PC-9 (cell line): Measurements from ENCODE around the gene CPHXL. TPM values are rescaled to one million over a fixed set of nuclear protein-coding genes. Genes with fewer than 3 reads are reported as not detected.

ENCODE experiments used
- BruUV-seq: library from RNA; stranded (reverse); fragments of 400-500 nt; replicated peaks from 2 replicates; lab custom pipeline; 2021; lab: Mats Ljungman, UMichigan
- CTCF ChIA-PET: fragments of 300-600 bp; sonication (Branson Sonifier 250); formaldehyde crosslinking; loops from one replicate; lab custom pipeline; 2022; ENCODE audit warnings: antibody characterized with exemption; lab: Charles Lee
- POLR2A ChIA-PET: fragments of 300-600 bp; sonication (Branson Sonifier 250); formaldehyde crosslinking; loops from one replicate; lab custom pipeline; 2022; ENCODE audit warnings: antibody characterized with exemption; ENCODE audit not compliant: unreplicated experiment; lab: Charles Lee
- DNase-seq, 2 experiments: peaks; one replicate each; pipeline versions ENCODE4 v3.0.0 to v3.0.0-alpha.2; 2015 to 2022; ENCODE audit warnings: mixed read lengths in 1 of 2
- H2AFZ ChIP-seq: fragments of 200-600 bp; sonication (generic); 2 replicates; pipeline ENCODE4 v1.8.1; 2017; ENCODE audit warnings: antibody characterized with exemption
- H3F3A ChIP-seq: fragments of 200-600 bp; sonication (generic); 2 replicates; pipeline ENCODE4 v1.8.1; 2017; ENCODE audit warnings: antibody characterized with exemption, mild to moderate bottlenecking, low read depth; ENCODE audit not compliant: insufficient read depth
- H3K27ac ChIP-seq: fragments of 200-600 bp; sonication (generic); 2 replicates; pipeline ENCODE4 v1.6.1; 2016; ENCODE audit warnings: mixed run types
- H3K27me3 ChIP-seq: fragments of 200-600 bp; sonication (generic); 2 replicates; pipeline ENCODE4 v1.6.1; 2016; ENCODE audit warnings: low read depth, mixed run types; ENCODE audit not compliant: insufficient read depth
- H3K36me3 ChIP-seq: fragments of 200-600 bp; sonication (generic); 2 replicates; pipeline ENCODE4 v1.6.1; 2016; ENCODE audit warnings: low read depth, mixed run types
- H3K4me1 ChIP-seq: fragments of 200-600 bp; sonication (generic); replicated peaks from 2 replicates; pipeline ENCODE4 v1.6.1; 2016; ENCODE audit warnings: mixed run types; ENCODE audit not compliant: insufficient read depth
- H3K4me2 ChIP-seq: fragments of 200-600 bp; sonication (generic); 2 replicates; pipeline ENCODE4 v1.6.1; 2017; ENCODE audit warnings: mixed run types
- H3K4me3 ChIP-seq: fragments of 200-600 bp; sonication (generic); 2 replicates; pipeline ENCODE4 v1.6.1; 2016; ENCODE audit warnings: mixed run types
- H3K79me2 ChIP-seq: fragments of 200-600 bp; sonication (generic); 2 replicates; pipeline ENCODE4 v1.6.1; 2017; ENCODE audit warnings: low read depth, mixed run types
- H3K9me2 ChIP-seq: fragments of 200-600 bp; sonication (generic); 2 replicates; pipeline ENCODE4 v1.8.1; 2017; ENCODE audit warnings: mild to moderate bottlenecking; ENCODE audit not compliant: insufficient read depth
- H3K9me3 ChIP-seq: fragments of 200-600 bp; sonication (generic); 2 replicates; pipeline ENCODE4 v1.8.1; 2016; ENCODE audit warnings: low read depth; ENCODE audit not compliant: insufficient read depth
- H4K20me1 ChIP-seq: fragments of 200-600 bp; sonication (generic); 2 replicates; pipeline ENCODE4 v1.8.1; 2017; ENCODE audit not compliant: insufficient read depth
- CTCF ChIP-seq: fragments of 200-600 bp; sonication (generic); conservative IDR thresholded peaks from 2 replicates; pipeline ENCODE4 v1.6.1; 2017; ENCODE audit warnings: mixed run types, antibody characterized with exemption, mild to moderate bottlenecking, moderate library complexity
- EZH2 ChIP-seq: fragments of 200-600 bp; sonication (generic); IDR thresholded peaks from 2 replicates; pipeline ENCODE4 v1.8.0; 2017; ENCODE audit warnings: antibody characterized with exemption, low read depth
- intact Hi-C: fragments of 100-400 bp; cut with micrococcal nuclease; formaldehyde crosslinking; loops from one replicate; pipeline ENCODE4 v1.10.0; 2022; ENCODE audit not compliant: unreplicated experiment
- total RNA-seq: library from RNA; stranded (reverse); gene quantifications from 2 replicates; pipeline ENCODE4 v1.2.3, GENCODE V29; 2021

Gene CPHXL
- total RNA-seq, 1 experiment from 2014 or later: not detected

GRCh38 chr16:75682308-75682707 lies 44.0 kb downstream of the CPHXL start:
- CTCF ChIA-PET: no interaction called here
- H3F3A ChIP-seq: no peaks in the 10 kb centered on the region
- POLR2A ChIA-PET: no interaction called here
- no peaks in the 10 kb centered on the region for H3K9me2 ChIP-seq
- BruUV-seq: no TSS peak
- H2AFZ ChIP-seq: no peak overlapping the region
- no peak overlapping the region for H3K4me2 ChIP-seq
- H3K79me2 ChIP-seq: no peaks in the 10 kb centered on the region
- H3K4me3 ChIP-seq: no peak overlapping the region
- no peak overlapping the region for H3K27ac ChIP-seq
- no peak for TF ChIP-seq CTCF
- TF ChIP-seq EZH2: no peak
- no peaks in the 10 kb centered on the region for H4K20me1 ChIP-seq
- DNase-seq: no peak
- H3K27me3 ChIP-seq: no peaks in the 10 kb centered on the region; the same call in 1 of the 2 replicates
- H3K4me1 ChIP-seq: no peaks in the 10 kb centered on the region
- H3K36me3 ChIP-seq: no peaks in the 10 kb centered on the region
- H3K9me3 ChIP-seq: no peaks in the 10 kb centered on the region; the same call in 1 of the 2 replicates
- intact Hi-C loops: no loop called here

GRCh38 chr16:75679366-75679765 lies 46.9 kb downstream of the CPHXL start:
- Histone ChIP-seq H3K9me3 (no peaks in the 10 kb centered on the region), H3K4me3 (no peak overlapping the region), H3K9me2 (no peaks in the 10 kb centered on the region), H3K36me3 (no peaks in the 10 kb centered on the region), H3K4me1 (no peaks in the 10 kb centered on the region), H3F3A (no peaks in the 10 kb centered on the region), H3K79me2 (no peaks in the 10 kb centered on the region), H3K27me3 (no peaks in the 10 kb centered on the region; the same call in 1 of the 2 replicates), H3K27ac (no peak overlapping the region), H2AFZ (no peak overlapping the region), H4K20me1 (no peaks in the 10 kb centered on the region), H3K4me2 (no peak overlapping the region)
- intact Hi-C loops: no loop called here
- CTCF ChIA-PET: no interaction called here
- no peak for DNase-seq
- no TSS peak for BruUV-seq
- TF ChIP-seq CTCF (no peak), EZH2 (no peak)
- POLR2A ChIA-PET: no interaction called here

- DNase-seq: no peak
- ChIA-PET POLR2A (no interaction called here), CTCF (no interaction called here)
- H3K27ac ChIP-seq: no peak within 1 kb of the TSS
- no peak within 1 kb of the TSS for H2AFZ ChIP-seq
- BruUV-seq: no TSS peak
- no peaks in the 10 kb centered on the region for H3F3A ChIP-seq
- no peaks in the 10 kb centered on the region for H3K79me2 ChIP-seq
- TF ChIP-seq CTCF (no peak), EZH2 (no peak)
- no peaks in the 10 kb centered on the region for H3K4me1 ChIP-seq
- no peak within 1 kb of the TSS for H3K4me3 ChIP-seq
- H3K4me2 ChIP-seq: no peak within 1 kb of the TSS
- H4K20me1 ChIP-seq: no peaks in the 10 kb centered on the region
- no peaks in the 10 kb centered on the region for H3K36me3 ChIP-seq
- no peaks in the 10 kb centered on the region for H3K27me3 ChIP-seq
- no peaks in the 10 kb centered on the region for H3K9me2 ChIP-seq
- intact Hi-C loops: no loop called here
- H3K9me3 ChIP-seq: no peaks in the 10 kb centered on the region
These were observed 49.4 kb downstream of the CPHXL start, which contains the start of gene CPHXL2 for GRCh38 chr16:75676909-75677308. Gene CPHXL2, minus strand, starts transcription at chr16:75677009. Its CDS starts 10 bp downstream, at chr16:75676999.
